ENCODE data around the gene RASAL1. TPM values are rescaled to one million over a fixed set of nuclear protein-coding genes. Genes with fewer than 3 reads are reported as not detected.

Gene RASAL1
- total and polyA plus RNA-seq, 2 experiments from 2014 or later = not detected

GRCh38 chr12:113151655-113152054 lies 16.1 kb upstream of the RASAL1 start:
- Histone ChIP-seq H3K4me1 (ENCODE audit: insufficient read depth) (no peaks in the 10 kb centered on the region), H3K27me3 (replicated peaks; ENCODE audit: insufficient read depth) (peaks cover 37% of the 10 kb centered on the region), H3K9me2 (ENCODE audit: insufficient read depth) (no peaks in the 10 kb centered on the region), H3K4me2 (ENCODE audit: unreplicated experiment) (no peak overlapping the region), H3K36me3 (ENCODE audit: low read depth) (no peaks in the 10 kb centered on the region), H3F3A (ENCODE audit: insufficient read depth) (no peaks in the 10 kb centered on the region), H3K27ac (no peak overlapping the region), H3K4me3 (no peak overlapping the region), H4K20me1 (ENCODE audit: insufficient read depth) (no peaks in the 10 kb centered on the region), H3K9me3 (ENCODE audit: low read depth) (no peaks in the 10 kb centered on the region), H3K79me2 (ENCODE audit: insufficient read depth) (no peaks in the 10 kb centered on the region), H3K9ac (no peak overlapping the region), H2AFZ (no peak overlapping the region)
- 75 to 81% methylated on average over 3 of the region's 3 CpGs for WGBS, 2 experiments (ENCODE audit: low coverage in 1 of 2, low lambda C conversion rate in 2 of 2, missing lambda C conversion rate in 2 of 2)
- no peak for TF ChIP-seq EZH2phosphoT487 (IDR thresholded peaks at IDR 0.05; ENCODE audit: insufficient read depth, low read depth)
- no peak for TF ChIP-seq EZH2 (IDR thresholded peaks at IDR 0.05; ENCODE audit: insufficient read depth, poor library complexity, severe bottlenecking)
- in situ Hi-C loops (cut with MboI) = no loop called here
- DNase-seq = no peak

GRCh38 chr12:113149361-113150150 lies 14.0 kb upstream of the RASAL1 start, which contains the start of gene CFAP73:
TSS of gene CFAP73 (plus strand) at chr12:113149724. CDS start at chr12:113149858, 134 bp downstream.
- Histone ChIP-seq H3K36me3 (ENCODE audit: low read depth) (no peaks in the 10 kb centered on the region), H3K9me3 (ENCODE audit: low read depth) (no peaks in the 10 kb centered on the region), H3K27ac (no peak within 1 kb of the TSS), H3K9ac (no peak within 1 kb of the TSS), H3K27me3 (replicated peaks; ENCODE audit: insufficient read depth) (peaks cover 33% of the 10 kb centered on the region), H3K4me3 (0 out of 2 replicates have a peak within 1 kb of the TSS, but pooled peaks have one; percentile 17), H2AFZ (no peak within 1 kb of the TSS), H3K4me2 (ENCODE audit: unreplicated experiment) (no peak within 1 kb of the TSS), H3K4me1 (ENCODE audit: insufficient read depth) (no peaks in the 10 kb centered on the region), H3K9me2 (ENCODE audit: insufficient read depth) (no peaks in the 10 kb centered on the region), H3F3A (ENCODE audit: insufficient read depth) (no peaks in the 10 kb centered on the region), H4K20me1 (ENCODE audit: insufficient read depth) (no peaks in the 10 kb centered on the region), H3K79me2 (ENCODE audit: insufficient read depth) (no peaks in the 10 kb centered on the region)
- DNase-seq = peak; percentile 90
- in situ Hi-C loops (cut with MboI) = loop anchor here (10.0 kb wide), 1 partner anchor 105 kb away; no protein-coding TSS in a partner anchor
- no peak for TF ChIP-seq EZH2phosphoT487 (IDR thresholded peaks at IDR 0.05; ENCODE audit: insufficient read depth, low read depth)
- no peak for TF ChIP-seq EZH2 (IDR thresholded peaks at IDR 0.05; ENCODE audit: insufficient read depth, poor library complexity, severe bottlenecking)
- WGBS, 2 experiments (ENCODE audit: low coverage in 1 of 2, low lambda C conversion rate in 2 of 2, missing lambda C conversion rate in 2 of 2) = 17 to 24% methylated on average over 19 to 22 of the region's 22 CpGs

- no peak overlapping the region for H3K27ac ChIP-seq
- no peak overlapping the region for H2AFZ ChIP-seq
- no peak overlapping the region for H3K4me3 ChIP-seq
- no peak for DNase-seq
- no peaks in the 10 kb centered on the region for H3K36me3 ChIP-seq (ENCODE audit: low read depth)
- no peaks in the 10 kb centered on the region for H3K9me2 ChIP-seq (ENCODE audit: insufficient read depth)
- no peak overlapping the region for H3K4me2 ChIP-seq (ENCODE audit: unreplicated experiment)
- H3K9me3 ChIP-seq (ENCODE audit: low read depth) = no peaks in the 10 kb centered on the region
- H3K9ac ChIP-seq = no peak overlapping the region
- H3K4me1 ChIP-seq (ENCODE audit: insufficient read depth) = no peaks in the 10 kb centered on the region
- WGBS, 2 experiments (ENCODE audit: low coverage in 1 of 2, low lambda C conversion rate in 2 of 2, missing lambda C conversion rate in 2 of 2) = 50 to 57% methylated on average over 2 of the region's 2 CpGs
- no peaks in the 10 kb centered on the region for H3F3A ChIP-seq (ENCODE audit: insufficient read depth)
- H3K79me2 ChIP-seq (ENCODE audit: insufficient read depth) = no peaks in the 10 kb centered on the region
- in situ Hi-C loops (cut with MboI) = loop anchor here (10.0 kb wide), 1 partner anchor 102 kb away; no protein-coding TSS in a partner anchor
- H4K20me1 ChIP-seq (ENCODE audit: insufficient read depth) = no peaks in the 10 kb centered on the region
- peaks cover 16% of the 10 kb centered on the region for H3K27me3 ChIP-seq (replicated peaks; ENCODE audit: insufficient read depth)
- TF ChIP-seq EZH2 (IDR thresholded peaks at IDR 0.05; ENCODE audit: insufficient read depth, poor library complexity, severe bottlenecking) = no peak
- TF ChIP-seq EZH2phosphoT487 (IDR thresholded peaks at IDR 0.05; ENCODE audit: insufficient read depth, low read depth) = no peak
These were observed 11.4 kb upstream of the RASAL1 start for GRCh38 chr12:113146999-113147398.

- no peak for DNase-seq
- H3K36me3 ChIP-seq (ENCODE audit: low read depth) = no peaks in the 10 kb centered on the region
- no peaks in the 10 kb centered on the region for H3K9me3 ChIP-seq (ENCODE audit: low read depth)
- H3K9me2 ChIP-seq (ENCODE audit: insufficient read depth) = no peaks in the 10 kb centered on the region
- no peaks in the 10 kb centered on the region for H3K4me1 ChIP-seq (ENCODE audit: insufficient read depth)
- TF ChIP-seq EZH2 (IDR thresholded peaks at IDR 0.05; ENCODE audit: insufficient read depth, poor library complexity, severe bottlenecking) (no peak), EZH2phosphoT487 (IDR thresholded peaks at IDR 0.05; ENCODE audit: insufficient read depth, low read depth) (no peak)
- no peak overlapping the region for H2AFZ ChIP-seq
- H3K27ac ChIP-seq = no peak overlapping the region
- no peaks in the 10 kb centered on the region for H3F3A ChIP-seq (ENCODE audit: insufficient read depth)
- whole genome bisulfite sequencing, 2 experiments (ENCODE audit: low coverage in 1 of 2, low lambda C conversion rate in 2 of 2, missing lambda C conversion rate in 2 of 2) = 52 to 54% methylated on average over 12 of the region's 12 CpGs
- no peaks in the 10 kb centered on the region for H3K79me2 ChIP-seq (ENCODE audit: insufficient read depth)
- H4K20me1 ChIP-seq (ENCODE audit: insufficient read depth) = no peaks in the 10 kb centered on the region
- in situ Hi-C loops (cut with MboI) = loop anchor here (10.0 kb wide), 1 partner anchor 101 kb away; no protein-coding TSS in a partner anchor
- H3K9ac ChIP-seq = no peak overlapping the region
- H3K4me3 ChIP-seq = no peak overlapping the region
- no peak overlapping the region for H3K4me2 ChIP-seq (ENCODE audit: unreplicated experiment)
- peaks cover 9% of the 10 kb centered on the region for H3K27me3 ChIP-seq (replicated peaks; ENCODE audit: insufficient read depth)
These were observed 10.4 kb upstream of the RASAL1 start for GRCh38 chr12:113145720-113146551.
